ENCODE results near the gene TRMT1.

TRMT1 gene

GRCh38 chr19:13128583-13128982 lies 12.0 kb upstream of the TRMT1 start:
- Histone ChIP-seq H3K36me3 (ENCODE audit: control insufficient read depth, insufficient read depth, low read length) (peaks cover 11% of the 10 kb centered on the region), H3K27me3 (replicated peaks; ENCODE audit: control insufficient read depth, insufficient read depth, low read length) (no peaks in the 10 kb centered on the region), H3K4me3 (replicated peaks; ENCODE audit: low read depth, low read length) (no peak overlapping the region)
- no peak for TF ChIP-seq CTCF (IDR thresholded peaks at IDR 0.05; ENCODE audit: insufficient read depth, low read length, poor library complexity, severe bottlenecking)
- DNase-seq (ENCODE audit: extremely low read depth, insufficient read length) = no peak

GRCh38 chr19:13127811-13128575 lies 11.5 kb upstream of the TRMT1 start:
- H3K36me3 ChIP-seq (ENCODE audit: control insufficient read depth, insufficient read depth, low read length) = peaks cover 11% of the 10 kb centered on the region
- TF ChIP-seq CTCF (IDR thresholded peaks at IDR 0.05; ENCODE audit: insufficient read depth, low read length, poor library complexity, severe bottlenecking) = no peak

GRCh38 chr19:13127051-13127450 lies 10.5 kb upstream of the TRMT1 start:
- Histone ChIP-seq H3K36me3 (ENCODE audit: control insufficient read depth, insufficient read depth, low read length) (peaks cover 8% of the 10 kb centered on the region), H3K27me3 (replicated peaks; ENCODE audit: control insufficient read depth, insufficient read depth, low read length) (no peaks in the 10 kb centered on the region), H3K4me3 (replicated peaks; ENCODE audit: low read depth, low read length) (no peak overlapping the region)
- DNase-seq (ENCODE audit: extremely low read depth, insufficient read length) = no peak
- TF ChIP-seq CTCF (IDR thresholded peaks at IDR 0.05; ENCODE audit: insufficient read depth, low read length, poor library complexity, severe bottlenecking) = no peak

More at GRCh38 chr19:13127811-13128575, 11.5 kb upstream of the TRMT1 start:
- Histone ChIP-seq H3K27me3 (replicated peaks; ENCODE audit: control insufficient read depth, insufficient read depth, low read length) (no peaks in the 10 kb centered on the region), H3K4me3 (replicated peaks; ENCODE audit: low read depth, low read length) (no peak overlapping the region)
- no peak for DNase-seq (ENCODE audit: extremely low read depth, insufficient read length)

- H3K36me3 ChIP-seq (ENCODE audit: control insufficient read depth, insufficient read depth, low read length) = peaks cover 13% of the 10 kb centered on the region
- DNase-seq (ENCODE audit: extremely low read depth, insufficient read length) = no peak
- H3K27me3 ChIP-seq (replicated peaks; ENCODE audit: control insufficient read depth, insufficient read depth, low read length) = no peaks in the 10 kb centered on the region
- no peak for TF ChIP-seq CTCF (IDR thresholded peaks at IDR 0.05; ENCODE audit: insufficient read depth, low read length, poor library complexity, severe bottlenecking)
- H3K4me3 ChIP-seq (replicated peaks; ENCODE audit: low read depth, low read length) = no peak overlapping the region
Measured at GRCh38 chr19:13122980-13123957, 6.7 kb upstream of the TRMT1 start.

GRCh38 chr19:13122275-13122878 lies 5.8 kb upstream of the TRMT1 start:
- Histone ChIP-seq H3K36me3 (ENCODE audit: control insufficient read depth, insufficient read depth, low read length) (peaks cover 11% of the 10 kb centered on the region), H3K4me3 (replicated peaks; ENCODE audit: low read depth, low read length) (no peak overlapping the region)
- no peak for TF ChIP-seq CTCF (IDR thresholded peaks at IDR 0.05; ENCODE audit: insufficient read depth, low read length, poor library complexity, severe bottlenecking)

More at GRCh38 chr19:13122275-13122878, 5.8 kb upstream of the TRMT1 start:
- no peaks in the 10 kb centered on the region for H3K27me3 ChIP-seq (replicated peaks; ENCODE audit: control insufficient read depth, insufficient read depth, low read length)
- DNase-seq (ENCODE audit: extremely low read depth, insufficient read length) = no peak
